Measurements from ENCODE around the gene SHC3.

DNA sequence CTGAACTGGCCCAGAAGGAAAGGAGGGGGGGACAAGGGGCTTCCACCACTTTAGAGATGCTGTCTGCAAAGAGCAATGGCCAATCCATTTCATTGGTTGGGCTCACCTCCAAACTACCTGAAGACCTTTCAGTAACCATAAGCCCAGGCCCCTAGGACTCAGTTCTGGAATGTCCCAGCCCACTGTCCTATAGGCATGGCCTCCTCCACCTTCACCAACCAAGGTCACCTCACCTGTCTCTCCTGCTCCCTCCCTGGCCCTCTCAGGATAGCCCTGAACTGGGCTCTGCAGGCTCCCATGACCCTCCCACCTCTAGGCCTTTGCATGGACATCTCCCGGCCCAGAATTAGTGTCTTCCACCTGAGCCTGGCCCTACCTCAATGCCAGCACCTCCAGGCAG is 165.0 kb downstream of the SHC3 start:
- no peak for TF ChIP-seq FOXA1 (IDR thresholded peaks at IDR 0.05)
- TF ChIP-seq, protein P1, sequence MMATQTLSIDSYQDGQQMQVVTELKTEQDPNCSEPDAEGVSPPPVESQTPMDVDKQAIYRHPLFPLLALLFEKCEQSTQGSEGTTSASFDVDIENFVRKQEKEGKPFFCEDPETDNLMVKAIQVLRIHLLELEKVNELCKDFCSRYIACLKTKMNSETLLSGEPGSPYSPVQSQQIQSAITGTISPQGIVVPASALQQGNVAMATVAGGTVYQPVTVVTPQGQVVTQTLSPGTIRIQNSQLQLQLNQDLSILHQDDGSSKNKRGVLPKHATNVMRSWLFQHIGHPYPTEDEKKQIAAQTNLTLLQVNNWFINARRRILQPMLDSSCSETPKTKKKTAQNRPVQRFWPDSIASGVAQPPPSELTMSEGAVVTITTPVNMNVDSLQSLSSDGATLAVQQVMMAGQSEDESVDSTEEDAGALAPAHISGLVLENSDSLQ (IDR thresholded peaks at IDR 0.05), result no peak
- TF ChIP-seq CTBP1 (IDR thresholded peaks at IDR 0.05; ENCODE audit: borderline replicate concordance), result no peak
- TF ChIP-seq FOXM1 (IDR thresholded peaks at IDR 0.05; ENCODE audit: borderline replicate concordance), result no peak
- no peak for TF ChIP-seq SP1 (IDR thresholded peaks at IDR 0.05)
- TF ChIP-seq ARNT (IDR thresholded peaks at IDR 0.05), result no peak
- no peak for TF ChIP-seq SUZ12 (IDR thresholded peaks at IDR 0.05)
- no peak for TF ChIP-seq HDGF (IDR thresholded peaks at IDR 0.05; ENCODE audit: borderline replicate concordance)
